H1 (cell line): ENCODE results near the gene ERC1.

ENCODE experiments used
- CTCF ChIP-seq, 3 experiments: IDR thresholded peaks; 1 replicate in 2 of 3; 2 replicates in 1 of 3; pipeline versions ENCODE4 v1.5.1 to v1.6.1; 2011; ENCODE audit warnings: low read length in 3 of 3, mild to moderate bottlenecking in 3 of 3, inconsistent platforms in 2 of 3, low read depth in 1 of 3, moderate library complexity in 1 of 3; ENCODE audit not compliant: insufficient read depth in 1 of 3; ENCODE audit errors: control extremely low read depth in 1 of 3
- E2F6 ChIP-seq: IDR thresholded peaks from 2 replicates; pipeline ENCODE4 v1.6.1; 2012; ENCODE audit warnings: inconsistent platforms
- EP300 ChIP-seq, 2 experiments: IDR thresholded peaks; 1 replicate in 1 of 2; 2 replicates in 1 of 2; pipeline ENCODE4 v1.6.1; 2011 to 2012; ENCODE audit warnings: low read depth in 2 of 2, low read length in 2 of 2, mild to moderate bottlenecking in 2 of 2, borderline replicate concordance in 1 of 2, inconsistent platforms in 1 of 2, moderate library complexity in 1 of 2
- GABPA ChIP-seq: IDR thresholded peaks from 2 replicates; pipeline ENCODE4 v1.6.1; 2011; ENCODE audit warnings: mild to moderate bottlenecking, low read length, moderate library complexity, borderline replicate concordance; ENCODE audit not compliant: insufficient read depth
- PHF8 ChIP-seq: fragments of 200-600 bp; sonication (generic); conservative IDR thresholded peaks from 2 replicates; pipeline ENCODE4 v1.7.1; 2012; ENCODE audit warnings: low read depth, mild to moderate bottlenecking, inconsistent platforms, low read length, moderate library complexity
- POLR2A ChIP-seq, 2 experiments: IDR thresholded peaks; 1 replicate in 1 of 2; 2 replicates in 1 of 2; pipeline ENCODE4 v1.6.1; 2011; ENCODE audit warnings: low read depth in 2 of 2, low read length in 2 of 2, mild to moderate bottlenecking in 2 of 2; ENCODE audit errors: control extremely low read depth in 1 of 2
- POLR2AphosphoS5 ChIP-seq: IDR thresholded peaks from 2 replicates; pipeline ENCODE4 v1.6.1; 2011; ENCODE audit warnings: low read depth, low read length
- RFX5 ChIP-seq: IDR thresholded peaks from 2 replicates; pipeline ENCODE4 v1.6.1; 2011; ENCODE audit warnings: low read depth, low read length, improper control_type of control experiment, borderline replicate concordance
- SP1 ChIP-seq: IDR thresholded peaks from 2 replicates; pipeline ENCODE4 v1.6.1; 2011; ENCODE audit warnings: low read depth, low read length
- SP2 ChIP-seq: IDR thresholded peaks from 2 replicates; pipeline ENCODE4 v1.6.1; 2012; ENCODE audit warnings: mild to moderate bottlenecking, low read length, inconsistent platforms
- TCF12 ChIP-seq: IDR thresholded peaks from 2 replicates; pipeline ENCODE4 v1.6.1; 2011; ENCODE audit warnings: low read depth, mild to moderate bottlenecking, low read length
- YY1 ChIP-seq: IDR thresholded peaks from 2 replicates; pipeline ENCODE4 v1.6.1; 2011; ENCODE audit warnings: low read depth, mild to moderate bottlenecking, low read length
- ZNF274 ChIP-seq: IDR thresholded peaks from 2 replicates; pipeline ENCODE4 v1.7.0; 2012; ENCODE audit warnings: low read length, borderline replicate concordance; ENCODE audit errors: extremely low read depth

GRCh38 chr12:1117371-1117770 lies 126.3 kb downstream of the ERC1 start:
- TF ChIP-seq SP1 (no peak), CTCF (IDR thresholded peaks at IDR 0.05; ENCODE audit: control extremely low read depth in 1 of 3, insufficient read depth in 1 of 3, low read depth in 1 of 3, low read length in 3 of 3) (no peak), POLR2AphosphoS5 (no peak), PHF8 (no peak), ZNF274 (no peak), SP2 (no peak), POLR2A (IDR thresholded peaks at IDR 0.05; ENCODE audit: control extremely low read depth in 1 of 2, low read depth in 2 of 2, low read length in 2 of 2) (no peak), YY1 (no peak), E2F6 (no peak), RFX5 (no peak), EP300 (IDR thresholded peaks at IDR 0.05; ENCODE audit: borderline replicate concordance in 1 of 2, low read depth in 2 of 2, low read length in 2 of 2) (no peak), GABPA (no peak), TCF12 (no peak)
